C4-2B (cell line): ENCODE measurements around the gene ZDHHC17.

Experiments
- CTCF ChIP-seq: fragments of 450-650 bp; conservative IDR thresholded peaks from 2 replicates; pipeline ENCODE4 v1.5.1; 2017; ENCODE audit warnings: mild to moderate bottlenecking
- ZFX ChIP-seq: fragments of 450-650 bp; IDR thresholded peaks from 2 replicates; pipeline ENCODE4 v1.6.1; 2017

DNA sequence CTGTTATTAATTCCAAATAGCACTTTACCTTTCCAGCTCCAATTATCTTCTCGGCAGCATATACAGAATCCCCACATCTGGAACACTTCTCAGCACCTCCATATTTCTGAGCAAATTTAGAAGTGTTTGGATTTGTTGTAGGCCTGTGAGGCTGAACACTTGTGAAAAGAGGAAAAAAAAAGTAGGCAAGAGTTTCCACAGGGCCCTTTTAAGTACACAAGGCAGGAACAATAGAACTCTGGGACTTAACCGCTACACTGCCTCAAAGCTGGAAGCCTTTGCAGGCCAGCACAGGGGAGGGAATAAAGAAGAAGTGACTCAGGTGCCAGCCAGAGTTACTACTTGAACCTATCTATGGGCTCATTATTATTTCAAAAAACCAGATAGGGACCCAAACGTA, 96.3 kb downstream of the ZDHHC17 start:
- TF ChIP-seq CTCF (no peak), ZFX (no peak)
